ENCODE measurements around the gene PRKAR1A.
A peak's percentile ranks its signal among the peaks of the same experiment; 100 is the strongest.

GRCh38 chr17:68539548-68540467 lies 27.6 kb downstream of the PRKAR1A start:
- TF ChIP-seq POLR2A (IDR thresholded peaks at IDR 0.05) (no peak), POLR2AphosphoS5 (IDR thresholded peaks at IDR 0.05) (no peak)
- TF ChIP-seq, protein P1, sequence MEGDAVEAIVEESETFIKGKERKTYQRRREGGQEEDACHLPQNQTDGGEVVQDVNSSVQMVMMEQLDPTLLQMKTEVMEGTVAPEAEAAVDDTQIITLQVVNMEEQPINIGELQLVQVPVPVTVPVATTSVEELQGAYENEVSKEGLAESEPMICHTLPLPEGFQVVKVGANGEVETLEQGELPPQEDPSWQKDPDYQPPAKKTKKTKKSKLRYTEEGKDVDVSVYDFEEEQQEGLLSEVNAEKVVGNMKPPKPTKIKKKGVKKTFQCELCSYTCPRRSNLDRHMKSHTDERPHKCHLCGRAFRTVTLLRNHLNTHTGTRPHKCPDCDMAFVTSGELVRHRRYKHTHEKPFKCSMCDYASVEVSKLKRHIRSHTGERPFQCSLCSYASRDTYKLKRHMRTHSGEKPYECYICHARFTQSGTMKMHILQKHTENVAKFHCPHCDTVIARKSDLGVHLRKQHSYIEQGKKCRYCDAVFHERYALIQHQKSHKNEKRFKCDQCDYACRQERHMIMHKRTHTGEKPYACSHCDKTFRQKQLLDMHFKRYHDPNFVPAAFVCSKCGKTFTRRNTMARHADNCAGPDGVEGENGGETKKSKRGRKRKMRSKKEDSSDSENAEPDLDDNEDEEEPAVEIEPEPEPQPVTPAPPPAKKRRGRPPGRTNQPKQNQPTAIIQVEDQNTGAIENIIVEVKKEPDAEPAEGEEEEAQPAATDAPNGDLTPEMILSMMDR (IDR thresholded peaks at IDR 0.05): peak in 1 of 2 donors; percentile 7

All from suprapubic skin (tissue), 4 donors.